Measurements from ENCODE around the gene PACSIN1.

The PACSIN1 gene

GRCh38 chr6:34425498-34426410, 40.1 kb upstream of the PACSIN1 start, which contains the start of gene RPS10:
Gene RPS10 (minus strand): TSS chr6:34426069. CDS start chr6:34425221, 848 bp downstream.
- peak within 1 kb of the TSS; percentile 94 for H3K4me3 ChIP-seq (ENCODE audit: low read depth, low read length)
- no peak for TF ChIP-seq CTCF (conservative IDR thresholded peaks at IDR 0.05; ENCODE audit: low read depth, low read length)
- peak; percentile 95 for DNase-seq (ENCODE audit: low read depth)

- no peak for TF ChIP-seq CTCF (conservative IDR thresholded peaks at IDR 0.05; ENCODE audit: low read depth, low read length)
- no peak for DNase-seq (ENCODE audit: low read depth)
- H3K4me3 ChIP-seq (ENCODE audit: low read depth, low read length), result no peak overlapping the region
These were observed 30.0 kb upstream of the PACSIN1 start for GRCh38 chr6:34435916-34436315.

GRCh38 chr6:34436803-34437643, 28.9 kb upstream of the PACSIN1 start:
- TF ChIP-seq CTCF (conservative IDR thresholded peaks at IDR 0.05; ENCODE audit: low read depth, low read length), result no peak
- DNase-seq (ENCODE audit: low read depth), result no peak
- no peak overlapping the region for H3K4me3 ChIP-seq (ENCODE audit: low read depth, low read length)

GRCh38 chr6:34437644-34437970, 28.3 kb upstream of the PACSIN1 start:
- H3K4me3 ChIP-seq (ENCODE audit: low read depth, low read length), result no peak overlapping the region
- no peak for TF ChIP-seq CTCF (conservative IDR thresholded peaks at IDR 0.05; ENCODE audit: low read depth, low read length)
- DNase-seq (ENCODE audit: low read depth), result no peak

- H3K4me3 ChIP-seq (ENCODE audit: low read depth, low read length), result no peak overlapping the region
- TF ChIP-seq CTCF (conservative IDR thresholded peaks at IDR 0.05; ENCODE audit: low read depth, low read length), result no peak
- DNase-seq (ENCODE audit: low read depth), result no peak
These were observed 27.2 kb upstream of the PACSIN1 start for GRCh38 chr6:34438705-34439104.

- no peak for DNase-seq (ENCODE audit: low read depth)
- no peak for TF ChIP-seq CTCF (conservative IDR thresholded peaks at IDR 0.05; ENCODE audit: low read depth, low read length)
- no peak overlapping the region for H3K4me3 ChIP-seq (ENCODE audit: low read depth, low read length)
These were observed 26.4 kb upstream of the PACSIN1 start for GRCh38 chr6:34439442-34439841.
